OCI-LY7 (cell line): ENCODE data around the gene LYPD5. TPM values are rescaled to one million over a fixed set of nuclear protein-coding genes. Genes with fewer than 3 reads are reported as not detected.

ENCODE experiments used
- BruUV-seq: library from RNA; stranded (reverse); fragments of 400-500 nt; replicated peaks from 2 replicates; lab custom pipeline; 2021; lab: Mats Ljungman, UMichigan
- CTCF ChIA-PET: fragments of 300-600 bp; sonication (Branson Sonifier 250); formaldehyde crosslinking; loops from one replicate; lab custom pipeline; 2022; ENCODE audit warnings: antibody characterized with exemption; ENCODE audit not compliant: unreplicated experiment; lab: Charles Lee
- POLR2A ChIA-PET: fragments of 300-600 bp; sonication (Branson Sonifier 250); formaldehyde crosslinking; loops from one replicate; lab custom pipeline; 2022; ENCODE audit warnings: antibody characterized with exemption; lab: Charles Lee
- DNase-seq: peaks from one replicate; pipeline ENCODE4 v3.0.0-alpha.2; 2015; ENCODE audit warnings: low spot score
- H2AFZ ChIP-seq: fragments of 200-600 bp; sonication (generic), shearing (Covaris generic); 2 replicates; pipeline ENCODE4 v1.6.1; 2014; ENCODE audit warnings: mild to moderate bottlenecking, antibody characterized with exemption, low read length, moderate library complexity
- H3K27ac ChIP-seq: fragments of 200-600 bp; sonication (generic); 2 replicates; pipeline ENCODE4 v1.5.1; 2014; ENCODE audit warnings: mixed run types, low read depth, mild to moderate bottlenecking, moderate library complexity, low read length, inconsistent platforms; ENCODE audit not compliant: poor library complexity, severe bottlenecking
- H3K36me3 ChIP-seq: fragments of 200-600 bp; sonication (generic); 2 replicates; pipeline ENCODE4 v1.6.1; 2014; ENCODE audit warnings: mild to moderate bottlenecking, antibody characterized with exemption, low read length, moderate library complexity, mixed read lengths; ENCODE audit not compliant: insufficient read depth
- H3K4me1 ChIP-seq: fragments of 200-600 bp; sonication (generic); 2 replicates; pipeline ENCODE4 v1.5.1; 2014; ENCODE audit warnings: mild to moderate bottlenecking, low read length; ENCODE audit not compliant: insufficient read depth, poor library complexity, severe bottlenecking
- H3K4me2 ChIP-seq: fragments of 200-600 bp; sonication (generic); 2 replicates; pipeline ENCODE4 v1.6.1; 2014; ENCODE audit warnings: mild to moderate bottlenecking, low read length
- H3K4me3 ChIP-seq: fragments of 200-600 bp; sonication (generic); 2 replicates; pipeline ENCODE4 v1.5.1; 2014; ENCODE audit warnings: mild to moderate bottlenecking, low read depth, low read length; ENCODE audit not compliant: poor library complexity, severe bottlenecking
- H3K79me2 ChIP-seq: fragments of 200-600 bp; sonication (generic); 2 replicates; pipeline ENCODE4 v1.6.1; 2016; ENCODE audit warnings: low read depth, mild to moderate bottlenecking, low read length, moderate library complexity, mixed read lengths; ENCODE audit not compliant: insufficient read depth
- H3K9me2 ChIP-seq: fragments of 200-600 bp; sonication (generic); 2 replicates; pipeline ENCODE4 v1.6.1; 2016; ENCODE audit warnings: mild to moderate bottlenecking, low read length, mixed read lengths; ENCODE audit not compliant: insufficient read depth
- H3K9me3 ChIP-seq: fragments of 200-600 bp; sonication (generic); 2 replicates; pipeline ENCODE4 v1.6.1; 2014; ENCODE audit warnings: mild to moderate bottlenecking, mixed run types, low read length, mixed read lengths
- H4K20me1 ChIP-seq: fragments of 200-600 bp; sonication (generic); 2 replicates; pipeline ENCODE4 v1.6.1; 2014; ENCODE audit warnings: mild to moderate bottlenecking, antibody characterized with exemption, low read length, moderate library complexity, mixed read lengths; ENCODE audit not compliant: insufficient read depth
- CTCF ChIP-seq: fragments of 200-600 bp; sonication (generic); conservative IDR thresholded peaks from 2 replicates; pipeline ENCODE4 v1.5.1; 2014; ENCODE audit warnings: mild to moderate bottlenecking, antibody characterized with exemption, low read length, moderate library complexity, mixed read lengths
- EZH2phosphoT487 ChIP-seq: fragments of 200-600 bp; sonication (generic); IDR thresholded peaks from 2 replicates; pipeline ENCODE4 v1.6.1; 2018; ENCODE audit warnings: low read depth, borderline replicate concordance, mild to moderate bottlenecking, mixed run types, antibody characterized with exemption, low read length, moderate library complexity, mixed read lengths
- intact Hi-C: fragments of 100-400 bp; cut with micrococcal nuclease; formaldehyde crosslinking; loops from one replicate; pipeline ENCODE4 v1.10.0; 2022; ENCODE audit not compliant: unreplicated experiment
- total RNA-seq, 2 experiments: library from RNA; depleted of rRNA in 1 of 2; stranded (reverse); fragments of >200 nt in 1 of 2; shearing (Covaris generic) in 1 of 2; gene quantifications; 2 replicates each; pipeline ENCODE4 v1.2.3, GENCODE V29; 2014 to 2022

The LYPD5 gene
- total RNA-seq, 2 experiments from 2014 or later: not detected

GRCh38 chr19:43752287-43752875 is 49.9 kb downstream of the LYPD5 start:
- Histone ChIP-seq H2AFZ (no peak overlapping the region), H3K36me3 (peaks cover 65% of the 10 kb centered on the region), H3K79me2 (peaks cover 41% of the 10 kb centered on the region; the same call in 1 of the 2 replicates), H3K4me1 (peaks cover 44% of the 10 kb centered on the region), H3K9me3 (no peaks in the 10 kb centered on the region), H3K4me3 (peak overlapping the region; percentile 98), H3K27ac (no peak overlapping the region), H3K9me2 (no peaks in the 10 kb centered on the region), H3K4me2 (peak overlapping the region; percentile 99), H4K20me1 (no peaks in the 10 kb centered on the region)
- BruUV-seq: no TSS peak
- TF ChIP-seq CTCF: no peak
- no peak for TF ChIP-seq EZH2phosphoT487
- intact Hi-C loops: no loop called here
- CTCF ChIA-PET: no interaction called here
- POLR2A ChIA-PET: interaction anchor here (0.7 to 3.9 kb wide), 2 partner anchors 22 to 28 kb away, joined by 3 to 27 read pairs; partner anchors contain the start of gene KCNN4
- DNase-seq: no peak

- H3K9me2 ChIP-seq: no peaks in the 10 kb centered on the region
- H3K4me2 ChIP-seq: peak overlapping the region; percentile 11; the same call in 1 of the 2 replicates
- no peak overlapping the region for H3K4me3 ChIP-seq
- no peaks in the 10 kb centered on the region for H4K20me1 ChIP-seq
- BruUV-seq: no TSS peak
- H3K36me3 ChIP-seq: peaks cover 73% of the 10 kb centered on the region
- no peak for TF ChIP-seq CTCF
- no peak for TF ChIP-seq EZH2phosphoT487
- ChIA-PET CTCF (no interaction called here), POLR2A (interaction anchor here (1.1 kb wide), 1 partner anchor 9 kb away, joined by 3 read pairs; no protein-coding TSS in a partner anchor)
- H2AFZ ChIP-seq: no peak overlapping the region
- peaks cover 37% of the 10 kb centered on the region for H3K4me1 ChIP-seq
- H3K9me3 ChIP-seq: no peaks in the 10 kb centered on the region
- no peak overlapping the region for H3K27ac ChIP-seq
- DNase-seq: no peak
- intact Hi-C loops: no loop called here
- peaks cover 40% of the 10 kb centered on the region; the same call in 1 of the 2 replicates for H3K79me2 ChIP-seq
Measured at GRCh38 chr19:43751466-43752220, 50.6 kb downstream of the LYPD5 start.
